Endothelial cell of umbilical vein (primary cell): ENCODE data around the gene SNCB. TPM values are rescaled to one million over a fixed set of nuclear protein-coding genes. Genes with fewer than 3 reads are reported as not detected.

ENCODE experiments used
- BruUV-seq: library from RNA; stranded (reverse); fragments of 400-500 nt; replicated peaks from 2 replicates; lab custom pipeline; 2021; lab: Mats Ljungman, UMichigan
- CTCF ChIA-PET: fragments of 300-600, 350-600 bp; sonication (Branson Sonifier 250); formaldehyde crosslinking; loops from one replicate; lab custom pipeline; 2021; ENCODE audit warnings: antibody characterized with exemption, inconsistent platforms; lab: Charles Lee
- POLR2A ChIA-PET: fragments of 300-600, 350-600 bp; sonication (Branson Sonifier 250); formaldehyde crosslinking; loops from one replicate; lab custom pipeline; 2021; ENCODE audit warnings: antibody characterized with exemption, inconsistent platforms; lab: Charles Lee
- DNase-seq: peaks from one replicate; pipeline ENCODE4 v3.0.0-alpha.2; 2011; ENCODE audit warnings: low read depth, low spot score
- FAIRE-seq: peaks from 2 replicates; lab custom pipeline; 2011; peaks lifted over from hg19 to GRCh38; lab: Jason Lieb, UNC
- H2AFZ ChIP-seq: 2 replicates; pipeline ENCODE4 v1.6.0; 2012; ENCODE audit warnings: low read depth, low read length, control low read depth, inconsistent platforms
- H3K27ac ChIP-seq: 2 replicates; pipeline ENCODE4 v1.5.1; 2011; ENCODE audit warnings: low read depth, mild to moderate bottlenecking, control low read depth, low read length, moderate library complexity; ENCODE audit not compliant: insufficient read depth
- H3K27me3 ChIP-seq, 2 experiments: 2 replicates each; pipeline versions ENCODE4 v1.6.0 to v1.6.1; 2011; ENCODE audit warnings: low read length in 2 of 2, mixed read lengths in 1 of 2; ENCODE audit not compliant: control insufficient read depth in 2 of 2, insufficient read depth in 2 of 2
- H3K36me3 ChIP-seq, 2 experiments: 2 replicates in 1 of 2; 3 replicates in 1 of 2; pipeline ENCODE4 v1.5.1; 2011; ENCODE audit warnings: low read length in 2 of 2, mild to moderate bottlenecking in 1 of 2, moderate library complexity in 1 of 2; ENCODE audit not compliant: control insufficient read depth in 2 of 2, insufficient read depth in 2 of 2; ENCODE audit errors: extremely low read depth in 1 of 2
- H3K4me1 ChIP-seq: 3 replicates; pipeline ENCODE4 v1.5.1; 2011; ENCODE audit warnings: mild to moderate bottlenecking, low read length; ENCODE audit not compliant: control insufficient read depth, insufficient read depth; ENCODE audit errors: extremely low read depth
- H3K4me2 ChIP-seq: 2 replicates; pipeline ENCODE4 v1.6.1; 2011; ENCODE audit warnings: low read length, control low read depth, mixed read lengths; ENCODE audit not compliant: insufficient read depth
- H3K4me3 ChIP-seq, 3 experiments: fragments of 200-600 bp in 1 of 3; sonication (generic), shearing (Covaris generic) in 1 of 3; replicated peaks in 1 of 3; 2 replicates each; pipeline ENCODE4 v1.5.1; 2011 to 2016; ENCODE audit warnings: control low read depth in 3 of 3, low read length in 3 of 3, mild to moderate bottlenecking in 2 of 3, inconsistent platforms in 1 of 3, low read depth in 1 of 3, moderate library complexity in 1 of 3; ENCODE audit not compliant: insufficient read depth in 1 of 3
- H3K79me2 ChIP-seq: 2 replicates; pipeline ENCODE4 v1.6.0; 2012; ENCODE audit warnings: low read length, inconsistent platforms; ENCODE audit not compliant: control insufficient read depth, insufficient read depth
- H3K9ac ChIP-seq: replicated peaks from 2 replicates; pipeline ENCODE3; 2011; ENCODE audit warnings: low read length, control low read depth; ENCODE audit not compliant: insufficient read depth; ENCODE audit errors: extremely low read depth
- H3K9me1 ChIP-seq: replicated peaks from 3 replicates; pipeline ENCODE4 v1.6.0; 2011; ENCODE audit warnings: mild to moderate bottlenecking, low read length; ENCODE audit not compliant: control insufficient read depth, insufficient read depth; ENCODE audit errors: extremely low read depth
- H3K9me3 ChIP-seq: replicated peaks from 2 replicates; pipeline ENCODE4 v1.5.1; 2012; ENCODE audit warnings: low read length, inconsistent platforms; ENCODE audit not compliant: control insufficient read depth, insufficient read depth
- H4K20me1 ChIP-seq: replicated peaks from 2 replicates; pipeline ENCODE3; 2011; ENCODE audit warnings: mild to moderate bottlenecking, low read length; ENCODE audit not compliant: control insufficient read depth, insufficient read depth; ENCODE audit errors: extremely low read depth
- CTCF ChIP-seq, 2 donors: IDR thresholded peaks; 1 replicate in 1 of 2; 2 replicates in 1 of 2; pipeline ENCODE4 v1.5.1; 2011; ENCODE audit warnings: low read length in 2 of 2, mild to moderate bottlenecking in 2 of 2, moderate library complexity in 2 of 2, control low read depth in 1 of 2, inconsistent platforms in 1 of 2, low read depth in 1 of 2; ENCODE audit not compliant: insufficient read depth in 1 of 2; ENCODE audit errors: extremely low read depth in 1 of 2
- GATA2 ChIP-seq: IDR thresholded peaks from 2 replicates; pipeline ENCODE4 v1.7.0; 2011; ENCODE audit warnings: low read depth, mild to moderate bottlenecking, moderate library complexity, mixed read lengths, low read length; ENCODE audit not compliant: insufficient read length, insufficient read depth
- MAX ChIP-seq: IDR thresholded peaks from 2 replicates; pipeline ENCODE4 v1.6.1; 2011; ENCODE audit not compliant: insufficient read depth, insufficient read length
- MYC ChIP-seq: IDR thresholded peaks from one replicate; pipeline ENCODE4 v1.6.1; 2011; ENCODE audit warnings: mild to moderate bottlenecking, low read depth, low read length
- POLR2A ChIP-seq: IDR thresholded peaks from 2 replicates; pipeline ENCODE4 v1.6.1; 2012; ENCODE audit warnings: low read depth, mild to moderate bottlenecking, control low read depth, low read length
- dilution Hi-C: fragments of 300-500 bp; cut with MboI; formaldehyde crosslinking; loops from one replicate; pipeline ENCODE4 v1.15.0; 2019; ENCODE audit warnings: low sequenced_read_pairs; ENCODE audit not compliant: extremely low pct_ligation_motif_present
- intact Hi-C: fragments of 100-400 bp; cut with micrococcal nuclease; formaldehyde crosslinking; loops from one replicate; pipeline ENCODE4 v1.10.0; 2022
- polyA plus RNA-seq, 4 experiments: library from polyadenylated mRNA; depleted of rRNA in 3 of 4; stranded (reverse) in 3 of 4; unstranded in 1 of 4; fragments of >200 nt; gene quantifications; 2 replicates each; pipeline versions ENCODE4 v1.2.1 to v1.2.3, GENCODE V29; 2011 to 2012; ENCODE audit warnings: missing spikeins in 1 of 4
- total RNA-seq: library from RNA; stranded (reverse); gene quantifications from 2 replicates; pipeline ENCODE4 v1.2.3, GENCODE V29; 2021

The SNCB gene
- total and polyA plus RNA-seq, 2 donors (not counting 3 experiments of a cell fraction or from before 2014, with no cell fraction given): 0.08 TPM; not detected in 1

GRCh38 chr5:176594554-176594953 lies 35.8 kb downstream of the SNCB start:
- H3K4me1 ChIP-seq: no peaks in the 10 kb centered on the region
- intact Hi-C loops (no loop called here), dilution Hi-C loops (no loop called here)
- no peaks in the 10 kb centered on the region for H3K79me2 ChIP-seq
- no peaks in the 10 kb centered on the region for H3K27me3 ChIP-seq
- no peaks in the 10 kb centered on the region for H3K9me1 ChIP-seq
- BruUV-seq: no TSS peak
- no peaks in the 10 kb centered on the region for H4K20me1 ChIP-seq
- H3K9ac ChIP-seq: no peak overlapping the region
- H2AFZ ChIP-seq: no peak overlapping the region
- no peaks in the 10 kb centered on the region for H3K36me3 ChIP-seq
- DNase-seq: no peak
- no peak overlapping the region for H3K4me2 ChIP-seq
- ChIA-PET POLR2A (interaction anchor here (0.6 kb wide), 1 partner anchor 11 kb away, joined by 3 read pairs; no protein-coding TSS in a partner anchor), CTCF (interaction anchor here (0.6 to 1.6 kb wide), 3 partner anchors 11 to 53 kb away, joined by 3 read pairs; partner anchors contain the start of genes GPRIN1 and TSPAN17)
- TF ChIP-seq MAX (no peak), CTCF (IDR thresholded peaks at IDR 0.05; ENCODE audit: extremely low read depth in 1 of 2, insufficient read depth in 1 of 2, low read depth in 1 of 2, low read length in 2 of 2) (no peak), POLR2A (no peak), GATA2 (no peak), MYC (no peak)
- H3K4me3 ChIP-seq: no peak overlapping the region
- no peaks in the 10 kb centered on the region for H3K9me3 ChIP-seq
- H3K27ac ChIP-seq: no peak overlapping the region
- no peak for FAIRE-seq
